ENCODE data around the gene FOXP1.

FOXP1 gene

DNA sequence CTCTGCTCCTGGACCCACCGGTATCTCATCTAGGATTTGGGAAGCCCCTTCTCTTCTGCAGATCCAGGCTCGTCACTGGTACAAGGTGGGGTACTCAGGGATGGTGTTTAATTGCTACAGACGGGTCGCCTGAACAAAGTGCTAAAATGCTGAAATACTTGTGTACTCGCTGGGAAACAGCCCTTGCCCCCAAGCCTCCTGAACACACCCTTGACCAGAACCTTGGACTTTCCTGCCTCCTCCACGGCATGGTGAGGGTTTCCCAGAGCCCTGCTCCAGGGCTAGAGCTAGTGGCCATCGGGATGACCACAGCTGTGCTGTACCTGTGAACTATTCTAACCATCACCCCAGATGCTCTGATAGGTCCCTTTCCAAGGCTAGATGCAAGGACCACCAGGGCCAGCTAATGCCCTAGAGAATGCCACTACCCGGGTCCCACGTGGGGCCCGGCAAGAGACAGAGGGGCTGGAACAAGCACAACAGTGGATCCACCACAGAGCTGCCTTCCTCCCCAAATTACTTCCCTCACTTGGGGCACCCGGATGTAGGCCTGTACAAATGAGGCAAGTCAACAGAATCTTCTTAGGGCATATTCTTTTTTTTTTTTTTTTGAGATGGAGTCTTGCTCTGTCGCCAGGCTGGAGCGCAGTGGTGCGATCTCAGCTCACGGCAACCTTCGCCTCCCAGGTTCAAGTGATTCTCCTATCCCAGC, 267.3 kb downstream of the FOXP1 start:
- no peak overlapping the region for H3K4me3 ChIP-seq (ENCODE audit: low read depth, low read length)
- no peak for DNase-seq (ENCODE audit: low read depth)
- TF ChIP-seq, protein P1, sequence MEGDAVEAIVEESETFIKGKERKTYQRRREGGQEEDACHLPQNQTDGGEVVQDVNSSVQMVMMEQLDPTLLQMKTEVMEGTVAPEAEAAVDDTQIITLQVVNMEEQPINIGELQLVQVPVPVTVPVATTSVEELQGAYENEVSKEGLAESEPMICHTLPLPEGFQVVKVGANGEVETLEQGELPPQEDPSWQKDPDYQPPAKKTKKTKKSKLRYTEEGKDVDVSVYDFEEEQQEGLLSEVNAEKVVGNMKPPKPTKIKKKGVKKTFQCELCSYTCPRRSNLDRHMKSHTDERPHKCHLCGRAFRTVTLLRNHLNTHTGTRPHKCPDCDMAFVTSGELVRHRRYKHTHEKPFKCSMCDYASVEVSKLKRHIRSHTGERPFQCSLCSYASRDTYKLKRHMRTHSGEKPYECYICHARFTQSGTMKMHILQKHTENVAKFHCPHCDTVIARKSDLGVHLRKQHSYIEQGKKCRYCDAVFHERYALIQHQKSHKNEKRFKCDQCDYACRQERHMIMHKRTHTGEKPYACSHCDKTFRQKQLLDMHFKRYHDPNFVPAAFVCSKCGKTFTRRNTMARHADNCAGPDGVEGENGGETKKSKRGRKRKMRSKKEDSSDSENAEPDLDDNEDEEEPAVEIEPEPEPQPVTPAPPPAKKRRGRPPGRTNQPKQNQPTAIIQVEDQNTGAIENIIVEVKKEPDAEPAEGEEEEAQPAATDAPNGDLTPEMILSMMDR (IDR thresholded peaks at IDR 0.05; ENCODE audit: low read depth, low read length, missing control alignments) = no peak

DNA sequence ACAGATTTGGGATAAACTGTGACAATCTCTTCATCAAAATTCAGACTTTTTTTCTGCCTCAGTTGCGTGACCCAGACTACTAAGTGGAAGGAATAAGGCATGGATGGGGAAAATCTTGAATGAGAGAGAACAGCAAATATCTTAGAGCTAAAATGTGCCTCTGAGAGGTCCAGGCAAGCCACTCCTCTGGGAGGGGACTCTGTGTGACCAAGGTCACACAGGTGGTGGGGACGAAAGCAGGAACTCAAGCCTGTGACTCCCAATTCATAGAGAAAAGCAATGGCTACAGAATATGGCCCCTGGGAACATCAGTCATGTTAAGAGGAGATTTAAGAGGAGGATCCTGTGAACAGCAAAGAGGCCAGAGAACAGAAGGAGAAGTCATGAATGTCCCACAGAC, 268.1 kb downstream of the FOXP1 start:
- TF ChIP-seq, protein P1 (IDR thresholded peaks at IDR 0.05; ENCODE audit: low read depth, low read length, missing control alignments) = no peak
- DNase-seq (ENCODE audit: low read depth) = no peak
- no peak overlapping the region for H3K4me3 ChIP-seq (ENCODE audit: low read depth, low read length)

DNA sequence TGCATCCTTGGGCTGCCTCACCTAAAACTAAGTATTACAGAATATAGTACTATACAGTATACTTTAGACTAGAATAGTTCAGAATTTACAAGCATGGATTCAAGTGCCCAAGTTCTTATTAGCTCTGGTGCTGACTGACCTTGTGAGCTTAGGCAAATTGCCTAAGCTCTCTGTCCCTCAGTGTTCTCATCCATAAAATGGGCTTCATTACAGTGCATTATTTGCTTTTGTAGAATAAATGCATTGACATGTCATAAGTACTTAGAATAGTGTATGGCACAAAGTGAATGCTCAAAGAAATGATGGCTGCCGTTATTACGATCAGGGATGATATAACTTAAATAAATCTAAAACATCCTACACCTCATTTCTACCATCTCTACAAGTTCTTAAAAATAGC, 269.7 kb downstream of the FOXP1 start:
- TF ChIP-seq, protein P1 (IDR thresholded peaks at IDR 0.05; ENCODE audit: low read depth, low read length, missing control alignments) = no peak
- DNase-seq (ENCODE audit: low read depth) = no peak
- no peak overlapping the region for H3K4me3 ChIP-seq (ENCODE audit: low read depth, low read length)

DNA sequence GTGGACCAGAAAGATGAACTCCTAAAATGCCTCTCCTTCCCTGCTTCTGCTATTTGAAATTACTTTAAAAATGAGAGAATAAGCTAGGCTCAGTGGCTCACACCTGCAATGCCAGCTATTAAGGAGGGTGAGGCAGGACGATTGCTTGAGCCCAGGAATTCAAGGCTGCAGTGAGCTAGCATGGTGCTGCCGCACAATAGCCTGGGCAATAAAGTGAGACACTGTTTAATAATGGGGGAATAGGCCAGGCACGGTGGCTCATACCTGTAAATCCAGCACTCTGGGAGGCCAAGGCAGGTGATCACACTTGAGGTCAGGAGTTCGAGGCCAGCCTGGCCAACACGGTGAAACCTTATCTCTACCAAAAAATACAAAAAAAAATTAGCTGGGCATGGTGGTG, 271.1 kb downstream of the FOXP1 start:
- no peak for DNase-seq (ENCODE audit: low read depth)
- H3K4me3 ChIP-seq (ENCODE audit: low read depth, low read length) = no peak overlapping the region
- TF ChIP-seq, protein P1 (IDR thresholded peaks at IDR 0.05; ENCODE audit: low read depth, low read length, missing control alignments) = no peak

DNA sequence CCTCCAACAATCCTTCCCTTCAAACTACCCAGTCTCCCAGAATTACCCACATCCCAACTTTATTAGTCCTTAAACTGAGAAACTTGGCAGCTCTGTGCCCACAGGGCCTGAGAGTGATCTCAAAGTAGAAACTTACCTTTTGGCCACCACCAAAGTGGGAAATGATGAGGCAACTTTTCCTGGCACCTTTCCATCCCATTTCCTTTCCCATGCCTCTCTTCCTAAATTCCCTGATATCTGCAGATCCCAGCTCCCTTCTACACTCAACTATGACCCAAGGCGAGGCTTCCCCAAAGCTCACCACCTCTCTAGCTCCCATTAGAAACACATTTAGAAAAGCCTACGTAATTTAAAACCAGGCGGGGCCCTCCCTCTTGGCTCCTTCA, 271.9 kb downstream of the FOXP1 start:
- no peak overlapping the region for H3K4me3 ChIP-seq (ENCODE audit: low read depth, low read length)
- DNase-seq (ENCODE audit: low read depth) = no peak
- TF ChIP-seq, protein P1 (IDR thresholded peaks at IDR 0.05; ENCODE audit: low read depth, low read length, missing control alignments) = no peak

DNA sequence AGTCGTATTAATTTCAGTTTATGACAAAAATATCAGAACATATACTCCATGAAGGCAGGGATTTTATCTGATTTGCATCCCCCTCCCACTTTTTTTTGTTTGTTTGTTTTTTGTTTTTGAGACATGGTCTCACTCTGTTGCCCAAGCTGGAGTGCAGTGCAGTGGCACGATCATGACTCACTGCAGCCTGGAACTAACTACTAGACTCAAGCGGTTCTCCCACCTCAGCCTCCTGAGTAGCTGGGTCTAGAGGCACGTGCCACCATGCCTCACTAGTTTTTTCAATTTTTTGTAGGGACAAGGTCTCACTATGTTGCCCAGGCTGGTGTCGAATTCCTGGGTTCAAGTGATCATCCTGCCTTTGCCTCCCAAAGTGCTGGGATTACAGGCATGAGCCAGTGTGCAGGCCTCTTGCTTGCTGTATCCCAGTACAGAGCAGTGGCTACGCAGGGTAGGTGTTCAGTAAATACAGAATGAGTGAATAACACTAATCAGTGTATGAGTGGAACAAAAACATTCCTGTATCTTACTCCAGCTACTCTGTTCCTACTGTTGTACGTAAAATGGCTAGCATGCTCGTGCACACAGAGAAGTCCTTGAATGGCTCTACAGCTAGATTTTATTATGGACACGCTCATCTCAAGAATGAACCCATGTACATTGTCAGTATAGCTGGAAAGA, 272.4 kb downstream of the FOXP1 start:
- DNase-seq (ENCODE audit: low read depth) = no peak
- no peak overlapping the region for H3K4me3 ChIP-seq (ENCODE audit: low read depth, low read length)
- TF ChIP-seq, protein P1 (IDR thresholded peaks at IDR 0.05; ENCODE audit: low read depth, low read length, missing control alignments) = no peak

All from GM12864 (cell line).